Activated gamma-delta T cell (primary cell): ENCODE results near the gene CHRND.

Experiments
- DNase-seq: peaks from one replicate; lab custom pipeline; 2025; lab: John Stamatoyannopoulos, UW
- total RNA-seq, 2 donors: gene quantifications; one replicate each; lab custom pipeline; 2026; lab: John Stamatoyannopoulos, UW

The CHRND gene
- total RNA-seq, result 0 to 0.15 reads per million in 2 donors

- no peak for DNase-seq
Measured at GRCh38 chr2:232525791-232526371, at the start of gene CHRND. CHRND (plus strand) TSS chr2:232526160; CDS start chr2:232526216, 56 bp downstream.

GRCh38 chr2:232476791-232477190 lies 49.2 kb upstream of the CHRND start:
- DNase-seq, result no peak

DNA sequence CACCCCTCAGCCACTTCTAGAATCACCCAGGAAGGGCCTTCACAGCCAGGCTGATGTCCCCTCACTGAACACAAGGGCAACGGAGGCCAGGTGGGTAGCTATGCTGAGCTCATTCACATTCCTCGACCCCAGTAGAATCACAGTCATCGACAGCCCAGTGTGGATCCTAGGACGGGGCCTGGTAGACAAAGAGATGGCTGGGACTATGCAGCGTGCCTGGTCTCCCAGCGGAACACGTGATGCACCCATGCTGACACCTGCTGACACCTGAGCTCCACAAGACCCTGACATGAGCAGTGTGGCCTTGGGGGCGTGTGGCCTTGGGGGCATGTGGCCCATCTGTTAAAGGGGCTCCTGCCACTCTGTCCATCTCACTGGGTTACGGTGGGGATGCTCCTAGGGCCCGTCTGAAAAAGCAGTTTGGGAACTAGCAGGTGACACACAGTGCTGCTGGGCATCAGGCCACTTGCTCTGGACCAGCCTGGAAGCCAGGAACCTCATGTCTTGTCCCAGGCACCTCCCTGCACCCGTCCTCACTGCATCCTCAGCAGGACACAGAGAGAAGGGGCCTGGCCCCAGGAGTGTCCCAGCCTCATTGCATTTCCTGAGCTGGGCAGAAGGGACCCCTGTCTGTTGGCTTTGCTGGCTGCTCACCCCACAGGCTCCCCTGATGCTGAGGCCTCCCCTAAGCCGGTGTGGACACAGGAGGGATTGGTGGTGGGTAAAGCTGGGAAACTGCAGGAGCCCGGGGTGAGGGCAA lies 48.0 kb upstream of the CHRND start:
- no peak for DNase-seq

- no peak for DNase-seq
Measured at GRCh38 chr2:232478571-232479340, 47.2 kb upstream of the CHRND start.

DNA sequence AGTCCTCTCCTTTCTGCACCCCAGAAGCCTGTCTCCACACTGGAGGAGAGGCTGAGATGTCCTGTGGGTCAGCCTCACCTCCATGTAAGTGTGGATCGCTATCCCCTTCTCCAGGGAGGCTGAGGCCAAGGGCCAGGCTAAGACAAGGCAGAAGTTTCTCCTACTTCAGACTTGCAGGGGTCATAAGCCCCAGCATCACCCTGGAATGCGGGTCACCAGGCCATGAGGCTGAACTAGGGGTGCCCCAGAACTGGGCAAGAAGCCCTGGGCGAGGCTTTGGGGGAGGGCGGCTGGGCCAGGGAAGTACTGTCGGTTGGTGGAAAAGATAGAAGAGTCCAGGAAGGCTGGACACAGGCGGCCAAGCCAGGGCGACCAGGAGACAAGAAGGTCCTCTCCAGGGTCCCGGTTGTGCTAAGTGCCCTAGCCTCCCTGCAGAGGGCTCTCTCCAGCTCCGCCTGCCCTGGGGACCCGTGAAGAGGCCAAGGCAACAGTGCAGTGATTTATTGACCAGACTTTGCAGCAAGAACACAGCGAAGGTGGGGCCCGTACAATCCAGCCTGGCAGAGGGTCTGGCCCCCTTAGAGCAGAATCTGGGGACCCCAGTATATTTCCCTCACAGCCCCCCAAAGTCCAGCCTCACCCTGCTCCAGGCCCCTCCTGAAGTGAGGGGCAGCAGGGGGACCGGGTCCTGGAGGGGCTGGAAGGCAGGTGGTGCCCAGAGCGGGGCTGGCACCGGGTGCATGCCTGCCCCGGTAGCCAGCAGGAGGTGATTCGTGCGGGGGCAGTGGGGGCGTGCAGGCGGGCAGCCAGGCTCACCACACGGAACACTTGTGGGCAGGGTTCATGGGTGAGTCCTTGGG lies 46.4 kb upstream of the CHRND start:
- no peak for DNase-seq

GRCh38 chr2:232480201-232481190 lies 45.5 kb upstream of the CHRND start:
- DNase-seq, result no peak

- DNase-seq, result no peak
Measured at GRCh38 chr2:232481322-232482140, 44.4 kb upstream of the CHRND start.

GRCh38 chr2:232482301-232483238 lies 43.4 kb upstream of the CHRND start:
- no peak for DNase-seq

- DNase-seq, result no peak
Measured at GRCh38 chr2:232483311-232483922, 42.5 kb upstream of the CHRND start.

- no peak for DNase-seq
Measured at GRCh38 chr2:232483923-232484627, 41.9 kb upstream of the CHRND start.

- no peak for DNase-seq
Measured at GRCh38 chr2:232484628-232485347, 41.2 kb upstream of the CHRND start.

GRCh38 chr2:232485348-232485756 lies 40.6 kb upstream of the CHRND start:
- DNase-seq, result no peak

DNA sequence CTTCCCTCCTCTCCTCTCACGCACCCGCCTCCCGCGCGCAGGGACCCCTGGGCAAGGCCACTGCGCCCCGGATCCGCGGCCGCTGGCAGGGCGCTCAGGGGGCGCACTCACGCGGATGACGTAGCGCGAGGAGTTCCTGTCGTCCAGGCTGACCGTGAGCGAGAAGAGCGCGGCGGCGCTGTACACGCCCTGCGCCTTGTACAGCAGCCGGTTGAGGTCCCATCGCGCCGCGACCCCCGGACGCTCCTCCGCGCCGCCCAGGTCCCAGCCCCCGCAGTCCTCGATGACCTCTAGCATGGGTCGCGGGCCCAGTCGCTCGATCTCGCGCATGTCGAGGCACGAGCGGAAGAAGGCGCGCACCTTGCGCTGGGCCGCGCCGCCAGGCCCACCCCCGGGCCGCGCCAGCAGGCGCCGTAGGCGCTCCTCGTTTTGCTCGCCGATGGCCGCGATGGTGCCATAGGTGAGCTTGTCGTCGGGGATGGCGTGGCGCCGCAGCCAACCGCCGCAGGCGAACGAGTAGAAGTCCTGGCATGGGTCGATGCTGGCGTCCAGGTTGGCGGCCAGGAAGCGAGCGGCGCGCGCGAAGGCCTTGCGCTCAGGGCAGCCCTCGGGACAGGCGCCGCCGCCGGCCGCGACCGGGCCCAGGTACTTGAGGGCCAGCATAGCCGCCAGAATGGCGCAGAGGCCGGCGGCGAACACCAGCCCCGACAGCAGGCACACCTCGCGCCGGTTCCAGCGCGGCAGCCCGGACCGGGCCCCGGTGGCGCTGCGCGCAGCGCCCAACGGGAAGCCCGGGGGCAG lies 40.0 kb upstream of the CHRND start:
- DNase-seq, result no peak

DNA sequence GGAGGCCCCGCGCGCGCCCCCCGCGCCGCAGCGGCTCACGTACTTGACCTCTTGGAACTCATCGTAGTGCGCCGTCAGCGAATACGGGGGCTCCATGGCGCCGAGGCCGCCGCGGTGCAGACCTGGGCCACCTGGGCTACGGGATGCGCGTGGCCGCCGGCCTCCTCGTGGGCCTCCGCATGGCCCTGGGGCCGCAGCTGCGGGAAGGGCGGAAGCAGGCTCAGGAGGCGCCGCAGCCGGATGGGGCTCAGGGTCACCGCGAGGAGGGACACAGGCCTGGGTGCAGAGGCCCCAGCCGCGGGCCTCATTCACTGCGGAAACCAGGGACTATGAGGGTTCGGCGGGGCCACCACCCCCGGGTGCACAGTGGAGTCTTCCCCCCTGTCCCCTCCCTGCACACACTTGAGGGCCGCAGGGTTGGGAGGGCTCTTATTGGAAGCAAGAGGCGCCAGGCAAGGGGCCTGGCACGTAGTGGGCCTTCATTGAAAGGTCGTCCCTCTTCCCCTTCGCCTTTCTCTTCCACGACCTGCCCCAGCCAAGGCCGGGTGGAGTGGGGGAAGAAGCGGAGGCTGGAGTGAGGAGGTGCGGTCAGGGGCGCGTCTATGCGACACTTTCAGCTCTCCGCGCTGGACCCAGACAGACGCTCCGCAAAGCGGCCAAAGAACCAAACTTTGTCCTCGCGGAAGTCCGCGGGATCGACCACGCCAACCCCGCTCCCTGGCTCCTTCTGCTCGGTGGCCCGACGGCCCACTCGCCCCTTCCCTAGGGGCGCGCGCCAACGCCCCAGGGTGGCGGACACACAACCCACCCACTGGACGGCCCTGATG lies 39.2 kb upstream of the CHRND start:
- DNase-seq, result no peak
